Germinal center (tissue), 1 donor: ENCODE data around the gene ZNF678.

Experiments used
- DNase-seq: peaks from one replicate; pipeline ENCODE4 v3.0.0; 2012; ENCODE audit warnings: mixed read lengths, low spot score

Gene ZNF678

GRCh38 chr1:227563324-227564201, at the start of gene ZNF678:
TSS of gene ZNF678 (plus strand) at chr1:227563556. CDS start at chr1:227650992, 87,436 bp downstream.
- DNase-seq: peak; percentile 99

DNA sequence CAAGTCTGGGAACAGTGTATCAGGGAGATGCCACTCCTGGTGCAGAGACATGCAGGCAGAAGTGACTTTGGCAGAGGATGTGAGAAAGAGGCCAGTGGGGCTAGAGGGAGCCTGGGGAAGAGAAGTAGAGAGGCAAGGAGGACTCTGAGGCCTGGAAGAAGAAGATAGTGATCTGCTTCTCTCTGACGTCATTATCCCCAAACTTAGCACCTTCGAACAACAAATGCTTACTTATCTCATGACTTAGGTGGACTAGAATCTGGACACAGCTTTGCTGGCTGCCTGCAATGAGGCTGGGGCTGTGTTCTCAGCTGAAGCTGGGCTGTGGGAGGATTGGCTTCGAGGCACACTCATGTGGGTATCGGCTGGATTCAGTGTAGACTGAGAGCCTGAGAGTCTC, 44.5 kb upstream of the ZNF678 start:
- no peak for DNase-seq

- DNase-seq: no peak
Observed at GRCh38 chr1:227521782-227522181, 41.6 kb upstream of the ZNF678 start.

DNA sequence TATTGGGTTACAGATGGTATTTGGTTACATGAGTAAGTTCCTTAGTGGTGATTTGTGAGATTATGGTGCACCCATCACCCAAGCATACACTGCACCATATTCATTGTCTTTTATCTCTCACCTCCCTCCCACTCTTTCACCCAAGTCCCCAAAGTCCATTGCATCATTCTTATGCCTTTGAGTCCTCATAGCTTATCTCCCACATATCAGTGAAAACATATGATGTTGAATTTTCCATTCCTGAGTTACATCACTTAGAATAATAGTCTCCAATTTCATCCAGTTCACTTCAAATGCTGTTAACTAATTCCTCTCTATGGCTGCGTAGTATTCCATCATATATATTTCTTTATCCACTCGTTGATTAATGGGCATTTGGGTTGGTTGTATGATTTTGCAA, 36.8 kb upstream of the ZNF678 start:
- DNase-seq: no peak

- no peak for DNase-seq
Observed at GRCh38 chr1:227532019-227532619, 31.2 kb upstream of the ZNF678 start.

DNA sequence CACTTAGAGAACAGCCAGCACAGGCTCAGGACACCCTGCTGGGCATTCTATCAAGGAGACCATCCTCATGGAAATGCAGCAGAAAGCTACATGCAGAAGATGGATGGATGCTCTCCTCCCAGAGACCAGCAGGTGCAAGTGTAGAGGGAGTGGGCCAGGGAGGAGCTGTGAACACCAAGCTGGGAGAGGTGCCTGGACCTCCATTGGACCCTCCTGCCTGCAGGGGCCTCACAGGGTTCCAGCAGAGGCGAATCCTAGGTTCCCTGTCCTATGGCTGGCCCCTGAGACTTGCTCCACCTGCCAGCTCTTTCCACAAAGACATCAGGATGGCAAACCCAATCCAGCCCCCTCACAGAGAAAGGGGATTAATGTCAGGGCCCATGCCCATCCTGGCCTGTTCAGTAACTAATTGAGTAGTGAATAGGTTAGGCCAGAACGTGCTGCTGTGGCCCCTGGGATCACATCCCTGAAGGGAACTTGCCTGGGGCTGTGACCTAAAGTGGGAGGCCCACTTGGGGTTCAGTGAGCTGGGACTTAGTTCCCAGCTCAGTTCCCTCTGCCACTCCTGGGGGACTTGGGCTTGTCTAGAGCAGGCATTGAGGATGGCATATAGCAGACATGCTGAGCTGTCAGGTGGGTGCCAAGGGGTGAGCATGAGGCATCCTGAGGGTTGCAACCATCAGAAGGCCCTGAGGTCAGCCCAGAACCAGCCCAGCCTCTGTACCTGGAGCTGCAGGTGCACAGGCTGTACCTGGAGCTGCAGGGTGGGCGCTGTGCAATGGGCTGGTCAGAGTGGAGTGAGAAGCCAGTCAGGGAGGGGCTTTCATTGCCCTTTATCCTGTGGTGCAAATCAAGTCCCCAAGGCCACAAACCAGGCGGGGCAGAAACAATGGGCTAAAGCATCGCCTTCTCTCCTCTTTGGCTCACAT, 22.9 kb upstream of the ZNF678 start:
- DNase-seq: no peak

DNA sequence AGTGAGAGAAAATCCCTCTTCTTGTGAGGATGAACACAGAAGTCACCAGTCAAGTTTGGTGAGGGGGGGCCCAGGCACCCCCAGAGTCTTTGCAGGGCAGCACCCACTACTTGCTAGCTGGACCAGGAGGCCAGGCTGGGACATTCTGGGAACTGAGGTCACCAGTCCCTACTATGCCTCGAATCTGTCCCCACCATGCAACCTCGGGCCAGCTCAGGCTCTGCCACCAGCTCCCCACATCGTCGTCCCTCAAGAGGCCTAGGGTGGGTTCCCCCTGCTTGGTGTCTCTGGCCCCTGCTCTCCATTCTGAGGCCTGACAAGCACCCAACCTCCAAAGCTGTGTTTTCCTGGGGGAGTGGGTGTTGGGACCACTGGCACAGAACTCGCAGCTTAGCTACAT, 22.2 kb upstream of the ZNF678 start:
- no peak for DNase-seq

GRCh38 chr1:227541796-227542152, 21.6 kb upstream of the ZNF678 start:
- DNase-seq: peak; percentile 3

- DNase-seq: peak; percentile 89
Observed at GRCh38 chr1:227542153-227543120, 20.9 kb upstream of the ZNF678 start.

DNA sequence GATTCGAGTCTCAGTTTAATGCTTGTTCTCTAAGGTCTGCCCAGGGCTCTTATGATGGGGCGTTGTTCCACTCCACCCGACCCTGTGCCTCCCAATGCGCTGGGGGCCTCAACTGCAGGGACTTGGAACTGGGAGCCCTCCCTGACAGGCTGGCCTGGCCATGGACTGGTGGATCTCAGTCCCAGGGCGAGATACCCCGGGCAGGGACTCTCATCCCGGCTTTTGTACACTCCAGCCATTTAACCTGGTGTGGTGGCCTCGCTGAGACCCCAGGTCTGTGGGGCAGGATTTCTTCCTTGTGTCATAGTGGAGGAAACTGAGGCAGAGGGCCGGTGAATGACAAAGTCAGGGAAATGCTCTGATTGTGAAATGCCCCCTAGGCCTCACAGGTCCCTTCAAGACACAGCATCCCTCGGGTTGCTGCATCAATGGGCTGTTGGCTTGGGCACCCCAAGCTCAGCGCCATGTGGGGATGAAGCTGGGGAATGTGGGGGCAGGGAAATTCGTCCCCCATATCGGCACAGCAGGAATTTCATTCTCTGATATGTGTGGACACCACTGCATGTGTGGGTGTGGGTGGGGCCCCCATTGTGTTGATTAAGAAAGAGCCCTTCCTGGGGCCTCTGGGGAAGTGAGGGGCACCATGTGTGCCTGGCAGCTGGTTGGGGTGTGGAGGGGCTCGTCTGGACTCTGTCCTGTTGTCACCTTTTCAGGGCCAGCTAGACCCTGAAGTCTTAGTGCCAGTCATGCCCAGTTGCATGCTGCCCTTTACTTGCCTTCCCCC, 19.9 kb upstream of the ZNF678 start:
- peak; percentile 3 for DNase-seq

DNA sequence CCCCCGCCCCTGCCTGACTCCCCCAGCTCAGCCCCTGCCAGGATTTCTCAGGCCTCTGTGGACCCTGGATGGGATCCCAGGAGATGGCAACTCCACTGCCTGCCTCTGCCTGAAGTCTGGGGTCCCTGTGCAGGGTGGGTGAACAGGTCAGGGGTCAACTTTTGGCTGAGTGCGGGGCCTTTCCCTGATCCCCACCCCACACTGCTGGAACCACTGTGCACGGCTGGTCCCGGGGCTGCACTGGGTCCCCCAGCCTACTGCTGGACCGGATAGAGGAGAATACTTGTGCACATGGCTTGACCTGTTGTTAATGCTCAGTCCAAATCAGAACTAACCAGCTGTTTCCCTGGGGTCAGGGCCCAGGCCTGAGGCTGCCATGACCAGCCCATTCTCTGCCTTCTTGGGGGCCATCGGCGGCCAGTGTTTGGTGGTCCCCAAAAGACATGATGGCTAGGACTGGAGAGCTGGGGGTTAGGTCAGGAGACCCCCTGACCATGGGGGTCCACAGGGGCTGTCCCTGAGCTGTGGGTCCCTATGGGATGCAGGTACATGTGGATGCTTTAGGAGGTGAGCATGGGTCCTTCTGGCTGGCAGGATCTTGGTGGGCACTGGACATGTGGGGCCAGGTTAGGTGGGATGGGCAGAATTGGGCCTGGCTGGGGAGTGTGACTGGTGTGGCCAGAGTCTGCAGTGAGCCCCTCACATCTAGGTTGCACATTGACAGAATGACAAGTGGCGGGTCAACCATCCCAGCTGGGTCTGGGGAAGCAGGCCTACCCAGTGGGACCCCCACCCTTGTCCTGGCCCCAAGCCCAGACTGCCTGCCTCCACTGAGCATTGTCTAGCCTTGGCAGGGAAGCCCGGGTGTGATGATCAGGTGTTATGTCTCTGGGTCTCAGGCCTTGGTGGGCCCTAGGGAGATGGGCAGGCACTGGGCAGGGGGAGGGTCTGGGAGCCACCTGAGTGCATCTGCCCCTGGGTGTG, 19.0 kb upstream of the ZNF678 start:
- DNase-seq: peak; percentile 1

- DNase-seq: no peak
Observed at GRCh38 chr1:227545361-227545760, 18.0 kb upstream of the ZNF678 start.

DNA sequence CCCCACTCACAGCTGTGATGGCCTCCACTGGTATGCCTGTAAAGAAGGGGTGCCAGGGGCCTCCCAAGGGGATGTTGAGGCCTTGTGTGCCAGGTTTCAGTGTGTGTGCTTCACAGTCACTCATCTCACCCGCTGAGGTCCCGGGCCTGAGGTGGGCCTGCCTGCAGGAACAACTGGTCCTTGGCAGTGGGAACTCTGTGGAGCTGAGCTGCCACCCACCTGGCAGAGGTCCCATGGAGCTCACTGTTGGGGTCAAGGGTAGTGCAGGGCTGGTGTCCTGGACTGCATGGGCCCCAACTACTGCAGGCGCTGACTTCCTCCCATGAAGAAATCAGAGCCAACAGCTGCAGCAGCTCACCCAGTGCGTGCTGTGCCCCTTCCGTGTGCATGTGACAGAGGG, 17.3 kb upstream of the ZNF678 start:
- DNase-seq: no peak

GRCh38 chr1:227546598-227547309, 16.6 kb upstream of the ZNF678 start:
- no peak for DNase-seq

DNA sequence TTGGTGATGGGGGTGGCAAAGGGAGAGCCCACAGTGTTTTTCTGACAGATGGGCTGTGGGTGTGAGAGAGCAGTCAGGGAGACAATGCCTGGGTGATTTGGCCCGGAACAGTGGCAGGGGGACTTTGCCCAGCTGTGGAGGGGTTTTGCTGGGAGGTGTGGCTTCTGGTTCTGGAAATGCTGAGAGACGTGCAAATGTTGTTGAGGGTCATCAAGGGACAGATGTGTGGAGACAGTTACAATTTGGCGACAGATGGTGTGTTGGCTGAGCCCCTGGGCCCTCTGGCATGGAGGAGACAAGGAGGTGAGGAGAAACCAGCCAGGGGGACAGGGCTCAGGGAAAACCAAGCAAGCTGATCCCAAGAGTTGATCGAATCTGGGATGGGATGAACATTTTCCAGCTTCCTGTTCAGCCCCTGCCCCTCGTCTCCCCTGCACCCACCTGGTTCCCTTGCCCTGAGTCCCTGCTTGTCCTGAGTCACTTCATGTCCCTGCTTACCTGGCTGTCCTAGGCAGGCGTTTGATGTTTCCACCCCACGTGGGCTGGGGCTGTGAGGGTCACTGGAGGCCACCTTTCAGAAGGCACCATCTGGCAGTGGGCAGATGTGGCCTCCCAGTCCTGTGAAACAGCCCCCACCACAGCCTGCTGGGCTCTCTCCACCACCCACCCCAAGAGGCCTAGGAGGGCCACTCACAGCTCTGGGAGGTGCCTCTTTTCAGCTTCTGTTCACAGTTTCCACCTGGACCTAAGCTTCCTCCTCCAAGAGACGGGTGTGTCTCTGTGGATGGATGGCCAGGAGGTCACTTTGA, 15.8 kb upstream of the ZNF678 start:
- DNase-seq: no peak

DNA sequence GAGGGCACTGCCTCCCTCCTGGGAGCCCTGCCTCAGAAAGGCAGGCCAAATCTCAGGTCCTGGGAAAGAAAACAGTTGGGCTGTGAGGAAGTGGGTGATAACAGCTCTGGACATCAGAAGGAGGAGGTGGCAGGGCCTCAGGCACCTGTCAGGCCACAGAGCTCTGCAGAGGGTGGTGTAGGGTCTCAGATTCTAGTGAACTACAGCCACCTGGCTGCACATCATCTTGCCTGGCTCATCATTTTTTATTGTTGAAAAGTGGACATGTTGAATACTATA, 15.3 kb upstream of the ZNF678 start:
- no peak for DNase-seq

GRCh38 chr1:227548448-227548847, 14.9 kb upstream of the ZNF678 start:
- DNase-seq: no peak

- DNase-seq: no peak
Observed at GRCh38 chr1:227549892-227550291, 13.5 kb upstream of the ZNF678 start.
